Testis (tissue), 3 donors: Measurements from ENCODE around the gene KDM4C. TPM values are rescaled to one million over a fixed set of nuclear protein-coding genes. Genes with fewer than 3 reads are reported as not detected.
A peak's percentile ranks its signal among the peaks of the same experiment; 100 is the strongest.

Source experiments
- DNase-seq: peaks from one replicate; pipeline ENCODE4 v3.0.0-alpha.2; 2019
- H3K27ac ChIP-seq, 2 donors: fragments of 200-600 bp; sonication (generic); one replicate each; pipeline ENCODE4 v1.5.1; 2019
- H3K27me3 ChIP-seq: fragments of 200-600 bp; sonication (generic); one replicate; pipeline ENCODE4 v1.5.1; 2019
- H3K36me3 ChIP-seq: fragments of 200-600 bp; sonication (generic); one replicate; pipeline ENCODE4 v1.5.1; 2017; ENCODE audit warnings: low read depth; ENCODE audit errors: missing control alignments
- H3K4me1 ChIP-seq: fragments of 200-600 bp; sonication (generic); one replicate; pipeline ENCODE4 v1.5.1; 2019
- H3K4me3 ChIP-seq, 2 donors: fragments of 200-600 bp; sonication (generic); one replicate each; pipeline ENCODE4 v1.5.1; 2017 to 2019
- H3K9me3 ChIP-seq: fragments of 200-600 bp; sonication (generic); one replicate; pipeline ENCODE4 v1.5.1; 2017
- CTCF ChIP-seq, 3 experiments: fragments of 450-650 bp in 2 of 3; fragments of 200-600 bp in 1 of 3; sonication (generic) in 1 of 3; IDR thresholded peaks; one replicate each; pipeline ENCODE4 v1.5.1; 2016 to 2019; ENCODE audit warnings: antibody characterized with exemption in 3 of 3, mild to moderate bottlenecking in 2 of 3, moderate library complexity in 1 of 3
- POLR2A ChIP-seq: fragments of 450-650 bp; IDR thresholded peaks from one replicate; pipeline ENCODE4 v1.6.1; 2017; ENCODE audit warnings: antibody characterized with exemption, mild to moderate bottlenecking, moderate library complexity
- WGBS, 2 donors: methylation state at CpG; one replicate each; pipeline ENCODE4 v1.1.5; 2018; 5-methylcytosine and 5-hydroxymethylcytosine counted together
- intact Hi-C: fragments of 100-400 bp; cut with DNase I; formaldehyde crosslinking; loops from one replicate; pipeline ENCODE4 v1.15.1; 2023; ENCODE audit warnings: low total_unique reads
- polyA plus RNA-seq: library from polyadenylated mRNA; stranded (reverse); fragments of 350-450 nt; fragmentation: Illumina TruSeq; extraction: RNeasy Lipid Tissue Mini Kit (QIAGEN cat#74804); gene quantifications from one replicate; pipeline ENCODE4 v1.2.3, GENCODE V29; 2014; ENCODE audit warnings: low read depth, low replicate concordance; ENCODE audit not compliant: insufficient read depth
- total RNA-seq, 2 donors: library from RNA; depleted of rRNA; stranded (reverse); fragments of >200 nt; gene quantifications; one replicate each; pipeline ENCODE4 v1.2.3, GENCODE V29; 2016

Gene KDM4C
- total and polyA plus RNA-seq, 3 donors from 2014 or later = 16.7 to 58.8 (median 48.8) TPM

DNA sequence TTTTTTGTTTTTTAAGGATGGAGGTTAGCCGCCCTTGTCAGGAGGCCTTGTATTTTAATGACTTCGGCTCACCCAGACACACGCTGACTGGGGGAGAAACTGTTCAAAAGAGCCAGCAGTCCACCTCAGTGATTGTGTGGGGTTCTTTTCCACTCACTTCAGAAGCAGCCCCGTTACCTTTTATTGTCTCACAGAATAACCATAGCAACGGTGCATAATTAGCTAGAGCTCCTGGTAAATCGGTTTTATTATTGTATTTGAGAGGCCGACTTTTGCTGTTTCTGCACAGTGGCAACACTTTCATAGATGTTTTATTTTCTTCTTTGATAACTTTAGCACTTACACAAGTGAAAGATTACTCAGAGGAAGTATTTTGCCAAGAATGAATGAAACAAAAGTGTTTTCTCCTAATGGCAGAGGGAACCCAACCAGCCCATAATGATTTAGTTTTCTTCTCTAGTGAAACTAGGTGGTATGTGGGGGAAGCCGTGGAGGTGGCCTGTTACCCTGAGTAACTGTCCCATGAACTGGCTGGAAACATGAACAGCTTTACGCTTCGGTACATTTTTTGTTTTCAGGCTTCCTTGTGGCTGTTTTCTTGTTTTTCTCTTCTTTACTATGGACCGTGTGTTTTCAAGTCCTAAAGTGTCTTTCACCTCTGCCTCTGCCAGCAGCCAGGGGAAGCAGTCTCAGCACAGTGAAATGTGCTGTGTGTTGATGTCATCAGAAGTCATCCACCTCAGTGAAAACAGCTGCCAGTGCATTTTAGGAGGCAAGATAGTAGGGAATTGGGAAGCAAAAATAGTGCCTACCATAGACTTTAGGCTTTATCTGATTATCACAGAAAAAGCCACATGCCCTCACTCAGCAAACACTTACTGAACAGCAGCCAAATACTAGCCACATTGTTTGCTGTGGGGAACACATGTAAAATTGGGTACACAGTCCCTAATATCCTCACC, 414.7 kb downstream of the KDM4C start:
- TF ChIP-seq POLR2A (no peak), CTCF (IDR thresholded peaks at IDR 0.05) (no peak)
- 81 to 91% methylated on average over 11 of the region's 11 CpGs for WGBS, 2 donors
- H3K27ac ChIP-seq = peak overlapping the region; percentile 8 to 14
- intact Hi-C loops = no loop called here
- H3K9me3 ChIP-seq = no peaks in the 10 kb centered on the region
- no peaks in the 10 kb centered on the region for H3K36me3 ChIP-seq
- no peaks in the 10 kb centered on the region for H3K27me3 ChIP-seq
- no peak overlapping the region for H3K4me3 ChIP-seq
- no peak for DNase-seq
- no peaks in the 10 kb centered on the region for H3K4me1 ChIP-seq

DNA sequence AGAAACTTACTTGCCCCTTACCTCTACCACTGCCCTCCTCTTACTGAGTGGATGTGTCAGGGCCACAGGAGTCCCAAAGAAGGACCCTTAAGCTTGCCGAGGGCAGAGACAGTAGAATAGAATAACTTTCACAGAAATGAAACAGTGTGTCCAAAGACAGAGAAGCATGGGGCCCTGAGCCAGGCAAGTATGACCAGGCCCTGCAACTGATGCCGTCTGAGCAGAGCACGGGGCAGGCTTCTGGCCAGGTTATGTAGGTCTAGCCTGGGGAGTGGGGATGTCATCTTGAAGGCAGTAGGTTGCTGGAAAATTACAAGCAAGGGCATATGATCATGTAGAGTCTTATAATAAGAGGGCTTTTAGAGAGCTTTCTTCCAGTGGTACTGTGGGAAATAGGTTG, 415.4 kb downstream of the KDM4C start:
- peak; percentile 87 for DNase-seq
- Histone ChIP-seq H3K9me3 (no peaks in the 10 kb centered on the region), H3K4me1 (no peaks in the 10 kb centered on the region), H3K27ac (peak overlapping the region; percentile 8 to 14), H3K27me3 (no peaks in the 10 kb centered on the region), H3K4me3 (no peak overlapping the region), H3K36me3 (no peaks in the 10 kb centered on the region)
- WGBS, 2 donors = 59 to 69% methylated on average over 3 of the region's 3 CpGs
- intact Hi-C loops = no loop called here
- TF ChIP-seq CTCF (IDR thresholded peaks at IDR 0.05) (no peak), POLR2A (no peak)

DNA sequence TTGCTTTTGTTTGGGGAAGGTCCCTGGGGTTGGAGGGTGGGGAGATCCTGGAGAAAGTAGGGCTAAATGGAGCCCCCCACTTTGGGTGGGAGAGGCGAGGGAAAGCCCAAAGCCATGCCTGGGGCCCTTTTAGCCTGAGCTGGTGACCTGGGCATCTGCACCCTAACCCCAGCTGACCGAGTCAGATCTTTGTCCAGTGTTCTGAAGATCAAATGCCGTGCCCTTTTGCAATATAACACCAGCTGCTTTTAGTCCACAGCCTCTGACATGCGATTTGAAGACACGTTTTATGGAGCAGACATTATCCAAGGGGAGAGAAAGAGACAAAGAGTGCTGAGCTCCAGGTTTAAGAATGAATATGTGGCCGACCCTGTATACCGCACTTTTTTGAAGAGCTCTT, 416.5 kb downstream of the KDM4C start:
- no peak for DNase-seq
- Histone ChIP-seq H3K4me3 (no peak overlapping the region), H3K4me1 (no peaks in the 10 kb centered on the region), H3K27me3 (no peaks in the 10 kb centered on the region), H3K27ac (no peak overlapping the region), H3K9me3 (no peaks in the 10 kb centered on the region), H3K36me3 (no peaks in the 10 kb centered on the region)
- WGBS, 2 donors = 73 to 92% methylated on average over 7 of the region's 7 CpGs
- intact Hi-C loops = no loop called here
- TF ChIP-seq CTCF (IDR thresholded peaks at IDR 0.05) (no peak), POLR2A (no peak)

DNA sequence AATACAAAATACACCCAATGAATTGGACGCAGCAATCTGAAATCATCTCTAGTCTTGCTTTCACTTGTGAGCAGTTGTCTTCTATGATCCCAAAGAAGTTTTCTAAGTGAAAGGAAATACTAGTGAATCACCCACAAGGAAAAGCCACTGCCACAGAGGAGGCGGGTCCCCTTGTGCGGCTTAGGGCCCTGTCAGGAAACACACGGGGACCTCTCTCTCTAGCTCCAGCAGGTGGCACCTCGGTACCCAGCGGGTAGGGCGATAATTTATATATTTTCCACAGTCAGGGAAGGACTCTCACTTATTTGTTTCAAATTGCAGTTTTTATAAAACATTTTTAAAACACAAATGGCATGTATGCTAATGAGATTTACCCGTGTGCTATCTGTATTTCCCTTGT, 417.1 kb downstream of the KDM4C start:
- Histone ChIP-seq H3K4me1 (no peaks in the 10 kb centered on the region), H3K27ac (no peak overlapping the region), H3K27me3 (no peaks in the 10 kb centered on the region), H3K9me3 (no peaks in the 10 kb centered on the region), H3K36me3 (no peaks in the 10 kb centered on the region), H3K4me3 (no peak overlapping the region)
- 95 to 96% methylated on average over 8 of the region's 8 CpGs for WGBS, 2 donors
- no peak for DNase-seq
- intact Hi-C loops = no loop called here
- TF ChIP-seq POLR2A = no peak
- TF ChIP-seq CTCF (IDR thresholded peaks at IDR 0.05) = no peak
